ENCODE results near the gene MRAP. TPM values are rescaled to one million over a fixed set of nuclear protein-coding genes. Genes with fewer than 3 reads are reported as not detected.

The MRAP gene
- total and polyA plus RNA-seq, 10 of the 15 experiments (the other 5 are each of a cell fraction or from before 2014, with no cell fraction given) = 0.34 to 1.2 TPM; not detected in 8

GRCh38 chr21:32278518-32279376 lies 19.9 kb upstream of the MRAP start, which contains the start of gene MIS18A (continued):
- TF ChIP-seq IKZF1 (conservative IDR thresholded peaks at IDR 0.05) = peak; percentile 99
- no peak for TF ChIP-seq BCL3 (IDR thresholded peaks at IDR 0.05; ENCODE audit: borderline replicate concordance, insufficient read depth, low read depth, low read length, poor library complexity, severe bottlenecking)
- TF ChIP-seq PRDM15 (CRISPR knock-in tag; IDR thresholded peaks at IDR 0.05) = no peak
- TF ChIP-seq FOXK2 (IDR thresholded peaks at IDR 0.05) = no peak
- peak; percentile 64 for TF ChIP-seq HCFC1 (IDR thresholded peaks at IDR 0.05; ENCODE audit: low read length)
- TF ChIP-seq YBX1 (IDR thresholded peaks at IDR 0.05) = no peak
- TF ChIP-seq ZBED1 (IDR thresholded peaks at IDR 0.05; ENCODE audit: borderline replicate concordance) = no peak
- TF ChIP-seq E2F4 (IDR thresholded peaks at IDR 0.05; ENCODE audit: low read depth, low read length) = peak; percentile 97
- TF ChIP-seq SMAD1 (IDR thresholded peaks at IDR 0.05; ENCODE audit: low read depth, partially characterized antibody) = no peak
- no peak for TF ChIP-seq PKNOX1 (IDR thresholded peaks at IDR 0.05)
- TF ChIP-seq SIN3A (IDR thresholded peaks at IDR 0.05; ENCODE audit: low read depth, low read length) = peak; percentile 99
- no peak for TF ChIP-seq ZNF207 (IDR thresholded peaks at IDR 0.05; ENCODE audit: borderline replicate concordance)
- TF ChIP-seq TBL1XR1 (IDR thresholded peaks at IDR 0.05; ENCODE audit: low read depth, low read length) = peak; percentile 42; the same call in 1 of the 2 replicates
- TF ChIP-seq ZNF687 (IDR thresholded peaks at IDR 0.05) = peak; percentile 85
- 0 out of 2 replicates have a peak, but pooled peaks have one; percentile 32 for TF ChIP-seq DPF2 (IDR thresholded peaks at IDR 0.05)
- TF ChIP-seq RUNX3 (IDR thresholded peaks at IDR 0.05; ENCODE audit: low read length) = peak; percentile 85
- peak; percentile 85 for TF ChIP-seq MXI1 (IDR thresholded peaks at IDR 0.05; ENCODE audit: low read depth, low read length)
- TF ChIP-seq MEF2A (IDR thresholded peaks at IDR 0.05; ENCODE audit: insufficient read depth, low read depth, low read length) = no peak
